ENCODE data around the gene CD81. TPM values are rescaled to one million over a fixed set of nuclear protein-coding genes. Genes with fewer than 3 reads are reported as not detected.

Gene CD81
- total RNA-seq, 1 experiment from 2014 or later: 194 TPM

- intact Hi-C loops (cut with micrococcal nuclease; ENCODE audit: unreplicated experiment): no loop called here
These were observed 14.3 kb downstream of the CD81 start for GRCh38 chr11:2391181-2391975.

DNA sequence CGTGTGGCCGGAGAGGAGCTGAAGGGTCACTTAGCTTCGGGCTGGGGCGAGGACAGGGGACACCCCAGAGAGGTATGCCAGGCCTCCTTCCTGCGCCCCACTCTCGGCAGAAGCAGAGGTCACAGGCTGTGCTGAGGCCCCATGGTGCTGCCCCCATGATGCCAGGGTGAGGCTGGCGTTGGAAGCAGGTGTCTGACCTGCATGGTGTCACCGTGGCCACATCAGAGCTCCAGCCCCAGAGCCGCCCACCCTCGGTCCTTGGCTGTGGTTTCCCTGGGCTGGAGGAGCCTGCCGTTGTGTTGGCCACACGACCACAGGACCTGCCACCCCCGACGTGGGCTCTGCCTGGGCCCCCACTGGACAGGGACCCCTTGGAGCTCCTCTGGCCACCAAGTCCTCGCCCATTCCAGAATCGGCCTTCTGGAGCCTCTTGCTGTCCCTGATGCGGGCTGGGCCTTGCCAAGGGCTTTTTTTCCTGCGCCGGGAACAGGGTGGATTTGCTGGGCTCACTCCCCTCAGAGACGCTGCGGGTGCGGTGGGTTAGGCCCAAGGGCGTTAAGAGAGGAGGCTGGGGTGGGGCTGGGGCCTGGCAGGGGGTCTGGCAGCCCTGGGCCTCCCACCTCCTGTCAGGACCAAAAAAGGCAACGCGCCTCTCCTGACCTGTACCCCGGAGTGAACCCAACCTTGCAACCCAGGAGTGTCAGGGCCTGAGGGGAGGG is 15.3 kb downstream of the CD81 start:
- no peak overlapping the region for H3K27ac ChIP-seq (ENCODE audit: low read depth, low read length, poor library complexity, severe bottlenecking)
- H3K9me3 ChIP-seq (ENCODE audit: low read depth, low read length, poor library complexity, severe bottlenecking): no peaks in the 10 kb centered on the region
- BruUV-seq (replicated peaks): no TSS peak
- peaks cover 3% of the 10 kb centered on the region for H3K36me3 ChIP-seq (ENCODE audit: insufficient read depth, low read length, poor library complexity, severe bottlenecking)
- POLR2A ChIA-PET (ENCODE audit: low non-redundant PET): no interaction called here
- H3K4me1 ChIP-seq (ENCODE audit: insufficient read depth, low read length, poor library complexity, severe bottlenecking): no peaks in the 10 kb centered on the region
- intact Hi-C loops (cut with micrococcal nuclease; ENCODE audit: unreplicated experiment): no loop called here
- DNase-seq (ENCODE audit: low spot score): no peak
- TF ChIP-seq EZH2 (IDR thresholded peaks at IDR 0.05; ENCODE audit: borderline replicate concordance, low read depth, low read length, poor library complexity, severe bottlenecking) (no peak), CTCF (conservative IDR thresholded peaks at IDR 0.05; ENCODE audit: low read depth, low read length) (no peak)
- H3K4me3 ChIP-seq (ENCODE audit: low read depth, low read length, poor library complexity, severe bottlenecking): no peak overlapping the region
- no peaks in the 10 kb centered on the region for H3K27me3 ChIP-seq (replicated peaks; ENCODE audit: insufficient read depth, low read depth, low read length, poor library complexity)
- CTCF ChIA-PET: no interaction called here

More at GRCh38 chr11:2391181-2391975, 14.3 kb downstream of the CD81 start:
- no peaks in the 10 kb centered on the region for H3K4me1 ChIP-seq (ENCODE audit: insufficient read depth, low read length, poor library complexity, severe bottlenecking)
- ChIA-PET CTCF (no interaction called here), POLR2A (ENCODE audit: low non-redundant PET) (no interaction called here)
- no peaks in the 10 kb centered on the region for H3K27me3 ChIP-seq (replicated peaks; ENCODE audit: insufficient read depth, low read depth, low read length, poor library complexity)
- H3K4me3 ChIP-seq (ENCODE audit: low read depth, low read length, poor library complexity, severe bottlenecking): no peak overlapping the region
- no peak for TF ChIP-seq CTCF (conservative IDR thresholded peaks at IDR 0.05; ENCODE audit: low read depth, low read length)
- no peak for TF ChIP-seq EZH2 (IDR thresholded peaks at IDR 0.05; ENCODE audit: borderline replicate concordance, low read depth, low read length, poor library complexity, severe bottlenecking)
- DNase-seq (ENCODE audit: low spot score): no peak
- H3K9me3 ChIP-seq (ENCODE audit: low read depth, low read length, poor library complexity, severe bottlenecking): no peaks in the 10 kb centered on the region
- no TSS peak for BruUV-seq (replicated peaks)
- H3K27ac ChIP-seq (ENCODE audit: low read depth, low read length, poor library complexity, severe bottlenecking): no peak overlapping the region
- H3K36me3 ChIP-seq (ENCODE audit: insufficient read depth, low read length, poor library complexity, severe bottlenecking): no peaks in the 10 kb centered on the region

DNA sequence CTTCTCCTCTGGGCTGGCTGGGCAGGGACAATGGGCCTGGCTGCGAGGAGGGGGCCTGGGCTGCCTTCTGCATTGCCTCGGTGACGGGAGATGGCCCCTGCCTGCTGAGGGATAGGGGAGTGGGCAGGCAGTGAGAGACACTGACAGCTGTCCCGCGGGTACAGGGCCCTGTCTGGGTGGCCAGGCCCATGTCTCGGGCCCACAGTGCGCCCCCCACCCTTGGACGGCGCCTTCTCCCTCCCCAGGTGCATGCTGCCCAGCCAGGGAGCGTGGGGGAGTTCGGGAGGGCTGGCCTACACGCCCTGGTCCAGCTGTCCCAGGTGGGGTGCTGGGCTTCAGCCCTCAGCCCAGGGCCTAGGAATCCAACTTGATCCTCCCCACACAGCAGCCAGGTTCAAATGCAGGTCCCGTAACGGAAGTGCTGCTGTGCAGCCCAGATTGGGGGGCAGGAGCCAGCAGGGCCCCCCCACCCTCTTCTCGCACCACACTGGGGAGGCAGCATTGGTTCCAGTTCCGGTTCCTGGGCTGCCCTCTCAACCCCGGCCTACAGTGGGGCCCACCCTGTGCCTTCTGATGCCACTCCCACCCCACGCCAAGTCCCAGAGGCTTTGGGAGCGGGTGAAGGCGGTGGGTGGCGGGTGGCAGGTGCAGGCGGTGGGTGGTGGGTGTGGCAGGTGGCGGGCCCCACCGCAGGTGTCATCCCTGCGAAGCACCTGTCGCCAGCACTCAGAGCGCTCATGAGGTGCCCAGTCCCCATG is 16.2 kb downstream of the CD81 start:
- no TSS peak for BruUV-seq (replicated peaks)
- H3K9me3 ChIP-seq (ENCODE audit: low read depth, low read length, poor library complexity, severe bottlenecking): no peaks in the 10 kb centered on the region
- ChIA-PET POLR2A (ENCODE audit: low non-redundant PET) (no interaction called here), CTCF (no interaction called here)
- no peaks in the 10 kb centered on the region for H3K4me1 ChIP-seq (ENCODE audit: insufficient read depth, low read length, poor library complexity, severe bottlenecking)
- intact Hi-C loops (cut with micrococcal nuclease; ENCODE audit: unreplicated experiment): no loop called here
- no peak for DNase-seq (ENCODE audit: low spot score)
- H3K4me3 ChIP-seq (ENCODE audit: low read depth, low read length, poor library complexity, severe bottlenecking): no peak overlapping the region
- no peaks in the 10 kb centered on the region for H3K27me3 ChIP-seq (replicated peaks; ENCODE audit: insufficient read depth, low read depth, low read length, poor library complexity)
- no peak for TF ChIP-seq CTCF (conservative IDR thresholded peaks at IDR 0.05; ENCODE audit: low read depth, low read length)
- TF ChIP-seq EZH2 (IDR thresholded peaks at IDR 0.05; ENCODE audit: borderline replicate concordance, low read depth, low read length, poor library complexity, severe bottlenecking): no peak
- no peak overlapping the region for H3K27ac ChIP-seq (ENCODE audit: low read depth, low read length, poor library complexity, severe bottlenecking)
- H3K36me3 ChIP-seq (ENCODE audit: insufficient read depth, low read length, poor library complexity, severe bottlenecking): peaks cover 3% of the 10 kb centered on the region

Data from A673 (cell line).